Gastroesophageal sphincter (tissue), 3 donors: ENCODE measurements around the gene LHX8.

Experiments used
- CTCF ChIP-seq, 4 experiments: fragments of 200-600 bp in 2 of 4; fragments of 450-650 bp in 2 of 4; sonication (generic) in 1 of 4; IDR thresholded peaks; one replicate each; pipeline ENCODE4 v1.5.1; 2017 to 2019; ENCODE audit warnings: antibody characterized with exemption in 4 of 4, mild to moderate bottlenecking in 2 of 4, moderate library complexity in 2 of 4
- EP300 ChIP-seq: sonication (generic); formaldehyde crosslinking; IDR thresholded peaks from one replicate; pipeline ENCODE4 v1.6.1; 2017; ENCODE audit warnings: antibody characterized with exemption, mild to moderate bottlenecking
- POLR2A ChIP-seq, 2 donors: fragments of 450-650 bp; IDR thresholded peaks; one replicate each; pipeline ENCODE4 v1.6.1; 2017; ENCODE audit warnings: antibody characterized with exemption in 2 of 2, mild to moderate bottlenecking in 2 of 2, moderate library complexity in 1 of 2
- POLR2AphosphoS5 ChIP-seq: sonication (generic); formaldehyde crosslinking; IDR thresholded peaks from one replicate; pipeline ENCODE4 v1.6.1; 2017; ENCODE audit warnings: antibody characterized with exemption

DNA sequence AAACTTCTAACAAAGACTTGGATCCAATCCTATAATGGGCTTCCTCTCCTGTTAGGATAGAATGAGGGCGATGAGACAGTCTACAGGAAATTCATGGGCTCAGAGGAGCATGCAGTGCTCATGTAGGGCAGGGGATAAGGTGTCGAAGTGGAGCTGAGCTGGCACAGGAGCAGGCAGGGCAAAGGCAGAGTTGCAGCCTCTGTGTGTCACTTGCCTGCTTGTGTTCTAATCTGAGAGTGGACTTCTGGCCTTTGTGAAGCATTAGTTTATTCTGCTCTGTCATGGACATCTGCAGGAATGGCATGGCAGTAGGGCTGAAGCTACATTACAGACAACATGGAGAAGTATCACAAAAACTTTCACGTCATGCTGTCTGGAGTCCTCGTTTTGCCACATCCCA is 32.6 kb downstream of the LHX8 start:
- TF ChIP-seq EP300 (no peak), POLR2AphosphoS5 (no peak), CTCF (IDR thresholded peaks at IDR 0.05) (no peak), POLR2A (IDR thresholded peaks at IDR 0.05) (no peak)
